Activated CD4-positive, alpha-beta T cell treated with anti-CD3 and anti-CD28 coated beads for 24 hours (primary cell): Measurements from ENCODE around the gene MBD3L2.
"Not testable (repeated sequence)": the region's sequence is repeated elsewhere in the genome, so short reads cannot be mapped to it uniquely, and the experiment has no call there.

ENCODE experiments used
- DNase-seq, 2 donors: peaks; one replicate each; pipeline ENCODE4 v3.0.0-alpha.2; 2020; ENCODE audit warnings: low read depth in 2 of 2

The MBD3L2 gene

DNA sequence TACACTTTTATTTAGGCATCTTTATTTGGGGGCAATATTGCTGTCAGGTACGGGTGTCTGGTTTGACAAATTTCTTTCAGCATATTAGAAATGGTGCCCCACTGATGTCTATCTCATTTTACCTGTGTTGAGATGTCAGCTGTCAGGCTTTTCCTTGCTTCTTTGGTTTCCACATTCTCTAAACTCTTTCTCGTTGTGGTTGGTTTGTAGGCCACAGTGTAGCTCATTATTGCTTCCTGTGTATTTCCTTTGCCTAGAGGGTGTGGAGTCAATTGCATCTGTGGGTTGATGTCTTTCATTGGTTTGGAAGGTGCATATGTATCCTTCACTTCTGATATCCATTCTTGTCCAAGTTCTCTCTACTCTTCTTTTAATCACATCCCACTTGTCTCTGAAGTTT, 10.9 kb downstream of the MBD3L2 start:
- not testable (repeated sequence) for DNase-seq

DNA sequence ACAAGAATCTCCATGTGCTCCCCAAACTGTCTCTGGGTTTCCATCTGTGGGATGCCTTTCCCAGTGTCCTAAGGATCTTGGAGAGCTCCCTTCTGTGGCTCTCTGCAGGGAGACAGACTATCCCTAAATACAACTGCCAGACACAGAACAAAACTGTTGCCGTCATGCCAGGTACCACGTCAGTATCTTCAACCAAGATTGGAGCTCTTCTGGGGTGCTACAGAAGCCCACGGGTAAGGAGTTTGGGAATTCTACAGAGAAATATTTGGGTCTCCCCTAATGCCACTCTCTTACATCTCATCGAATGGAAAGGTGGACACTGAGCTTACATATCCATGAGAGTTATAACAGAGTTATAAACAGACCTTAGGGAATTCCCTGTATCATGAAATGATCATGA, 14.2 kb downstream of the MBD3L2 start:
- no peak for DNase-seq

DNA sequence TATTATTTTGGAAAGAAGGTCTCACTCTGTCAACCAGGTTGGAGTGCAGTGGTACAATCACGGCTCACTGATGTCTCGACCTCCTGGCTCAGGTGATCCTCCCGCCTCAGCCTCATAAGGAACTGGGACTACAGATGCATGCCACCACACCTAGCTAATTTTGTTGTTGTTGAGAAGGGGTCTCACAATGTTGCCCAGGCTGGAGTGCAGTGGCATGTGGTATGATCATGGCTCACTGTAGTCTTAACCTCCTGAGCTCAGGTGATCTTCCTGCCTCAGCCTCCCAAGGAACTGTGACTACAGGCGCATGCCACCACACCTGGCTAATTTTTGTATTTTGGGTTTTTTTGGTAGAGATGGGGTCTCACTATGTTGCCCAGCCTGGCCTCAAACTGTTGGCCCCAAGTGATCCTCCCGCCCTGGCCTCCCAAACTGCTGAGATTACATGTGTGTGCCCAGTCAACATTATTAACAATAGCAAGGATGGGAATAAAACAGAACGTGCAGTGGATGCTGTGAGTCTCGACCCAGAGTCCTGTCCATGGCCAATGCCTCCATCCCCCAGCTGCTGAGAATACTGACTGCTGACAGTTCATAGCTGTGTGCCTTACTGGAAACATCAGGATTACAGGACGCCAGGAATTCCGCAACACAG, 14.8 kb downstream of the MBD3L2 start:
- DNase-seq: no peak

DNA sequence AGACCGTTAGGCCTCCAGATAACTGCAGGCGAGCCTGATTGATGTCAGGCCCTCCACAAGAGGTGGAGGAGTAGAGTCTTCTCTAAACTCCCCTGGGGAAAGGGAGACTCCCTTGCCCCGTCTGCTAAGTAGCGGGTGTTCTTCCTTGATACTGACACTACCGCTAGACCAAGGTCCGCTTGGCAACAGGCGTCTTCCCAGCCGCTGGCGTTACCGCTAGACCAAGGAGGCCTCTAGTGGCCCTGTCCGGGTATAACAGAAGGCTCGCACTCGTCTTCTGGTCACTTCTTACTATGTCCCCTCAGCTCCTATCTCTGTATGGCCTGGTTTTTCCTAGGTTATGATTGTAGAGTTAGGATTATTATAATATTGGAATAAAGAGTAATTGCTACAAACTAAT, 18.0 kb downstream of the MBD3L2 start:
- not testable (repeated sequence) for DNase-seq

DNA sequence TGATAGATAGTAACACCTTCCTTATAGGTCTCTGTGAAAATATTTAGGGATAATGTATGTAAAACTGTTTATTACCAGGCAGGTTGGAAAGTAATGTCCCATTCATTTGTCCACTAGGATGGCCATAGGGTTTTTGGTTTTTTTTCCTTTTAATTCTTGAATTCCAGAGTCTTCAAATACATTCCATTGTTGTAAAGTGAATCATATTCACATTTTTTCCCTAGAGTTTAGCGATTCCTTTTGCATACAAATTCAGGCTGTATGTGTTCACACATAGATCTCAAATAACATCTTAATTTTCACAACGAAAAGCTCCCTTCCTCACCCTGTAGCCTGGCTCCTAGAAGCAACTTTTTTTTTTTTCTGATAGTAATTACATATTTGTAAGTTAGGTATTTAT, 18.6 kb downstream of the MBD3L2 start:
- no peak for DNase-seq

DNA sequence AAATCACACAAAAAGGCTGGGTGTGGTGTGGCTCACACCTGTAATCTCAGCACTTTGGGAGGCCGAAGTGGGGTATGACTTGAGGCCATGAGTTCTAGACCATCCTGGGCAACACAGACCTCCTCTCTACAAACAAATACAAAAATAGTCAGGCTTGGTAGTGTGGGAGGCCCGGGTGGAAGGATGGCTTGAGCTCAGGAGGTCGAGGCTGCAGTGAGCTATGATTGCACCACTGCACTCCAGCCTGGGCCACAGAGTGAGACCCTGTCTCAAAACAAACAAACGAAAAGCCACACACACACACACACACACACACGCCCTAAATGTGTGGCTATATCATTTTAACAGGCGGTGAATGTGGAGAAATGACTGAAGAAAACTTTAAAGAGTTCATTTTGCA, 19.5 kb downstream of the MBD3L2 start:
- DNase-seq: no peak

DNA sequence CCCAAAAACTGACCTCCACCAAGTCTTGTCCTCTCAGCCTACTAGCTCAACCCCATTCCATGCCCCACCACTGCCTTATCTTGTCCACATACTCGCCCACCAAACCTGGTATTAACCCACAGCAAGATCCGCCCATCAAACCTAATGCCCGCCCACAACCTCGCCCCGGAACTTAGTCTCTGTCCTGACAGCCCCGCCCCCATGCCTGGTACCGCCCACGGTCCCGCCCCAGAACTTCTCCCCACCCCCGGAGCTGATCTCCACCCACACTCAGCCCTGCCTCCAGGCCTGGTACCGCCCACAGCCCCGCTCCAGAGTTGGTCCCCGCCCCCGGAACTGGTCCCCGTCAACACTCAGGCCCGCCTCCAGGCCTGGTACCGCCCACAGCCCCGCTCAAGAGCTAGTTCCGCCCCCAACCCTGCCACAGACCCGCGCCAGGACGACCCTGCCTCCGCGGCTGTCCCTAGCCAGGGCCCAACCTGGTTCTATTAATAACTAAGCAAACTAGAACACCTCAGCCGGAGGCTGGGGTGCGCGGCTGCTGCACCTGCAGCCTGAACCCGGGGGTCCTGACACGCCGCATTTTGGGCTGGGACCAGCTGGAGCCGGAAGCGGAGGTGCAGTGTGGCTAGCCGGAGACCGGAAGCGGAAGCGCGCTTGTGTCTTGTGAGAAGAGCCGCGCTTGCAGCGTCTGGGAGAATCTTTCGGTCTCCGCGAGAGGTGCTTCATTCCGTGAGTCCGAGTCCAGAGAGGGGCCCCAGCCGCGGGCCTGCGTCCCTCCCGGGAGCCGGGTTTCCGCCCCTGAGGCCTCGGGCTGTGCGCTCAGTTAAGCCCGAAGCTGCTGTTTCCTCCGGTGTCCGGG, 20.2 kb downstream of the MBD3L2 start, which contains the start of gene ZNF557:
ZNF557 (plus strand) TSS at position 662 of the 862 bp plus-strand sequence. CDS start 5,372 bp downstream, outside the sequence.
- DNase-seq: peak; percentile 97 to 99

DNA sequence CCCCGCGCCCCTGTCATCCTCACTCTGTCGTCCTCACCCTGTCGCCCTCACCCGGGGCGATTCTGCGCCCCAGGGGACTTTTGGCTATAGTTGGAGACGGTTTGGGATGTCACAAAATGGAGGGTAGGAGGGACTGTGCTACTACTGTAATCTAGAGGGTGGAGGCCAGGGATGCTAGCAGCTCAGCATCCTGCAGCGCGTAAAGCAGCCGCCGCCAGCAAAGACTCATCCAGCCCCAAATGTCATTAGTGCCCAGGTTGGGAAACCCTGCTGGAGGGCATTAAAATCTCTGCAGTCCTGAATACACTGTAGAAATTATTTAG, 20.7 kb downstream of the MBD3L2 start:
- DNase-seq: no peak

DNA sequence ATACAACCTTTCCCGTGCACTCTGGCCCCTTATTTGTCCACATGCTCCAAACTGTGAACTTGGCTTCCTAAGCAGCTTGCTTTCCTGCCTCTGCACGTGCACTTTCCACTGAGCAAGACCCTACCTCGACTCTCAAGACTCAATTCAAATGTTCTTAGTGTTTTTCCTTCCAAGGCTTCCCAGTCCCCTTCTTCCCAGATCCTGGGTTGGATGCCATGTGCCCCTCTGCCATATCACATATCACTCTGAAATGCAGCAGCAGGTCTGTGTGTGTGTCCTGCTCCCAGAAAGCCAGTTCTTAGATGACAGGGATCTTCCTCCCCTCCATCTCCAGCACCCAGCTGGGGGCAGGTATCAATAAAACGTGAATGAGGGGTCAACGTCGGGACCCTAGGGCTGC, 23.4 kb downstream of the MBD3L2 start:
- DNase-seq: no peak

DNA sequence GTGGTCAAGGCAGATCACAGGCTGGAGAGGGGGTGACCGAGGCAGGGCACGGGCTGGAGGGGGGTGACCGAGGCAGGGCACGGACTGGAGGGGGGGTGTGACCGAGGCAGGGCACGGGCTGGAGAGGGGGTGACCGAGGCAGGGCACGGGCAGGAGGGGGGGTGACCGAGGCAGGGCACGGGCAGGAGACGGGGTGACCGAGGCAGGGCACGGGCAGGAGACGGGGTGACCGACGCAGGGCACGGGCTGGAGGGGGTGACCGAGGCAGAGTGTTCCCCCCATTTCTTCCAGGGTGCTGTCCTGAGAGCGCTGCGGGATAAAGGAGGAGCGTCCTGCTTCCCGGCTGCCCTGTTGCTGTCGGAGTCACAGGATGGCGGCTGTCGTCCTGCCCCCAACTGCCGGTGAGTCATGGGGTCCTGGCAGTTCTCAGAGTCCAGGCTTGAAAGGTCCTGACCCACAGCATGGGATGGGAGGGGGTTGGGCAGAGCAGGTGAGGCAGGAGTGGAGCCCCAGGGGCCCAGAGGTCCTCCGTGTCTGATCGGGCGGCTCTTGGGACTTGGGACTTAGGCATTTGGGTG, 25.7 kb downstream of the MBD3L2 start:
- DNase-seq: no peak

DNA sequence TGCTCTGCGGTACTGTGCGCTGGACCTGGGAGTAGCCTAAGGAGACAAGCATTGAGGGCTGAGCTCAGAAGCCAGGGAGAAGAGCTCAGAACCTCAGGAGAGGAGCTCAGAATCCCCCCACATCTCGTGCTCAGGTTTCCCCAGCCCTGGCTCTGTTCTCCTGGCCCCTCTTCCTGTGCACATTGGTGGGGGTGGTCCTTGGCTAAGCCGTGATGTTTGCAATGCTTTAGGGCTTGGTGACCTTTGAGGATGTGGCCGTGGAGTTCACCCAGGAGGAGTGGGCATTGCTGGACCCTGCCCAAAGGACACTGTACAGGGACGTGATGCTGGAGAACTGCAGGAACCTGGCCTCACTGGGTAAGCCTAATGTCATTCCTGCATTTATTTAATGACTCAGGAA, 27.0 kb downstream of the MBD3L2 start:
- DNase-seq: no peak

DNA sequence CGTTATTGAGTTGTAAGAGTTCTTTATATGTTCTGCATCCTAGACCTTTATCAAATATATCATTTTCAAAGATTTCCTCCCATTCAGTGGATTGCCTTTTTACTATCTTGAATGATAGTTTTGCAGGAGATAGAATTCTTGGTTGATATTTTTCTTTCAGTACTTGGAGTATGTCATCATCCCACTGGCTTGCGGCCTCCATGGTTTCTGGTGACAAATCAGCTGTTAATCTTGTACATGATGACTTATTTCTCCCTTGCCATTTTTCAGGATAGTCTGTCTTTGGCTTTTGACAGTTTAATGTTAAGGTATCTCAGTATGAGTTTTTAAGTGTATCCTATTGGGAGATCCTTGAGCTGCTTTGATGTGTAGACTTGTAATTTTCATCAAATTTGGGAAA, 28.9 kb downstream of the MBD3L2 start:
- DNase-seq: no peak

DNA sequence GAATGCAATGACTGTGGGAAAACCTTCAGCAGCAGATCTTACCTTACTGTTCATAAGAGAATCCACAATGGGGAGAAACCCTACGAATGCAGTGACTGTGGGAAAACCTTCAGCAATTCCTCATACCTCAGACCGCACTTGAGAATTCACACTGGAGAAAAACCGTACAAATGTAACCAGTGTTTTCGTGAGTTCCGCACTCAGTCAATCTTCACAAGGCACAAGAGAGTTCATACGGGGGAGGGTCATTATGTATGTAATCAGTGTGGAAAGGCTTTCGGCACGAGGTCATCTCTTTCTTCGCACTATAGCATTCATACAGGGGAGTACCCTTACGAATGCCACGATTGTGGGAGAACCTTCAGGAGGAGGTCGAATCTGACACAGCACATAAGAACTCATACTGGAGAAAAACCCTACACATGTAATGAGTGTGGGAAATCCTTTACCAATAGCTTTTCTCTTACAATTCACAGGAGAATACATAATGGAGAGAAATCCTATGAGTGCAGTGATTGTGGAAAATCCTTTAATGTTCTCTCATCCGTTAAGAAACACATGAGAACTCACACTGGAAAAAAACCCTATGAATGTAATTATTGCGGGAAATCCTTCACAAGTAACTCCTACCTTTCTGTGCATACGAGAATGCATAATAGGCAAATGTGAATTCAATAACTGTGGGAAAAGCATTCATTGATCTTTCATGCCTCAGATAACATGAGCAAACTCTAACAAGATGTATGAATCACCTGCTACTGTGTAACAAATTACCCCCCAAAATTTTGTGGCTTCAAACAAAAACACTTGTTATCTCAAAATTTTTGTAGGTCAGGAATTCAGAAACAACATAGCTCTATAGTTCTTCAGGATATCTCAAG, 34.2 kb downstream of the MBD3L2 start:
- no peak for DNase-seq

DNA sequence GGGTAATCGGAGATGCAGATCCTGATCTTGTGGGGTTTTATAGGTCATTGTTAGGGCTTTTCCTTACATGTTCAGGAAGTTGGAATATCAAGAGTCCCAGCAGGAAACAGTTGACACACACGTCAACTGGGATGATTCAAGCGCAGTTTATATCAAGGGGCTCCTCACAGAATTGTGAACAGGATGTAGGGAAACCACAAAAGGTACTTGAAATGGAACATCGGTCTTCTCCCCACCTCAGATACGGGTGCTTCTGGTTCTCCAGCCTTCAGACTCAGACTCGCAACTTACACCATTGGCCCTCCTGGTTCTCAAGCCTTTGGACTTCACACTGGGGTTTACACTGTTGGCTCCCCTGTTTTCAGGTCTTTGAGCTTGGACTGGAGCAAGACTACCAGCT, 39.9 kb downstream of the MBD3L2 start:
- no peak for DNase-seq

DNA sequence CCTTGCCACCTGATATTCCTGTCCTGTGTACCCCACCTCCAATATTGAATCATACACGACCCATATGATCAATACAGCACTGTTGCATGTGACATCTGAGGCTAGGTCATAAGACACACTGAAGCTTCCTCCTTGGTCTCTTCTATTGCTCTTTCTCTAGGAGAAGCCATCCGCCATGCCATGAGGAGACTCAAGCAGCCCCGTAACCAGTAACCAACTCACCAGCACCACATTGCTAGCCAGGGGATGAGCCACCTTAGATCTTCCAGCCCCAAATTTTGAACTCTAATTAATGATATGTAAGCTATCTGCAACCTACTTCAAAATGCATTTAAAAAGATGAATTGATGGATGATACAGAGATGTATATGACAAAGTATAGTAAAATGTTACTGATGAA, 49.0 kb downstream of the MBD3L2 start:
- DNase-seq: no peak

DNA sequence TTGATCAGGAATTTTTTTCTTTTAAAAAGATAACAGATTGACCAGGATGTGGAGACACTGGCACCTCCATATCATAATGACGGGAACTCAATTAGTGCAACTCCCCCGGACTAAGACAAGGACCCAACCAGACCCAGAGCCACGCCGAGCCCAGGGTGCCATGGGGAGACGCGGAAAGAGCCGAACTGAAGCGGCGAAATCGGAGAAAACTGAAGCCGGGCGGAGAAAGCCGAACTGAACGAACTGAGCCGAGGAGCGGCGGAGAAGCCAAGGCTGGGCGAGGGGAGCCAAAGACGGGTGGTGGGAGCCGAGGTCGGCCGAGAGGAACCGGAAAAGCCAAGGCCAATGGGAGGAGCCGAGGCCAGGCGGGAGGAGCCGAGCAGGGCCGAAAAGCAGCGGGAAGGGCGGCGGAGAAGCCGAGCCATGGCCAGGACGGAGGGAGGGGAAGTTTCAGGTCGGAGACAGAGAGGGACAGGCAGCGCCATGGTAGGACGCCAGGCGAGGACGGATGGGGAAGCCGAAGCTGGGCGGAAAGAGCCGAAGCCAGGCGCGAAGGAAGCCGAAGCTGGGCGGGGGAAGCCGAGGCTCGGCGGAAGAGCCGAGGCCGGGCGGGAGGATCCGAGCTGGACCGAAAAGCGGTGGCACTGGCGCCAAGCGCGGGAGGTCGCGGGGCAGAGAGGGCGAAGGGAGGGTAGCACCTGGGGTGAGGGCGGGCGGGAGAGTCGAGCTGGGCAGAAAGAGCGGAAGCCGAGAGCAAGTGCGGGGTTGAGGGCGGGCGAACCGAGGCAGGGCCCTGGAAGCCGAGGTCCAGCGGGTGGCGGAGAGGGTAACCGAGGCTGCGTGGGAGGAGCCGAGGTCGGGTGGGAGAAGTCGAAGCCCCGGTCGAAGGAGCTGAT, 49.8 kb downstream of the MBD3L2 start:
- peak; percentile 80 to 85 for DNase-seq

DNA sequence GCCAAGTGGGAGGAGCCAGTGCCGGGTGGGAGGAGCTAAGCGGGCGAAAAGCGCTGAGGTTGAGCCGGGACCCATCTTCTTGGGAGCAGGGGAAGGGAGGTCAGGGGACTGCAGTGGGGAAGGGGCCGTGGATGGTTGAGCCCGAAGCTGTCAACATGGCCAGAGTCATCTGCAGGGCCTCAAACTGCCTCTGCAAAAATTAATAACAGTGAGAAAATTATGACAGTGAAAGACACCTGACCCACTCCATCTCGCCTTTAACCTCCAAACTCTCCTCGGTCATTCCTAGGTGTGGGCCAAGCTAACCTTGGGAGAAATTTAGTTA, 50.4 kb downstream of the MBD3L2 start:
- peak; percentile 70 to 80 for DNase-seq
